HepG2 (cell line): ENCODE data around the gene COPZ1. TPM values are rescaled to one million over a fixed set of nuclear protein-coding genes. Genes with fewer than 3 reads are reported as not detected.

Experiments used
- ATAC-seq: fragments of 200-7000 bp; cut with Tn5 transposase; 3 replicates; pipeline ENCODE4 v1.9.1; 2020; ENCODE audit warnings: mild to moderate bottlenecking, moderate library complexity
- BruUV-seq: library from RNA; stranded (reverse); fragments of 400-500 nt; replicated peaks from 2 replicates; lab custom pipeline; 2021; lab: Mats Ljungman, UMichigan
- CTCF ChIA-PET: fragments of 300-600 bp; formaldehyde crosslinking; extraction: SDS; loops from one replicate; lab custom pipeline; 2021; ENCODE audit warnings: low total read pairs, inconsistent platforms, low intra/inter-chr PET ratio; lab: Yijun Ruan, JAX
- POLR2A ChIA-PET: fragments of 350-600 bp; sonication (Branson Sonifier 250); formaldehyde crosslinking; loops from one replicate; lab custom pipeline; 2020; ENCODE audit warnings: antibody characterized with exemption, inconsistent platforms; lab: Yijun Ruan, JAX
- DNase-seq: peaks from one replicate; pipeline ENCODE4 v3.0.0-alpha.2; 2015; ENCODE audit warnings: low spot score
- FAIRE-seq: peaks from 3 replicates; lab custom pipeline; 2011; peaks lifted over from hg19 to GRCh38; lab: Jason Lieb, UNC
- H2AFZ ChIP-seq: one replicate; pipeline ENCODE4 v1.6.1; 2011; ENCODE audit warnings: low read length, inconsistent platforms
- H3K27ac ChIP-seq: fragments of 300-600 bp; 3 replicates; pipeline ENCODE4 v1.8.0; 2011; ENCODE audit warnings: mixed run types, mild to moderate bottlenecking, mixed read lengths, low read length, inconsistent platforms; ENCODE audit not compliant: insufficient read depth; ENCODE audit errors: extremely low read length
- H3K27me3 ChIP-seq, 2 experiments: fragments of 200-600 bp in 1 of 2; 2 replicates in 1 of 2; 3 replicates in 1 of 2; pipeline versions ENCODE4 v1.6.0 to v1.8.0; 2011; ENCODE audit warnings: low read length in 2 of 2, mild to moderate bottlenecking in 2 of 2, moderate library complexity in 2 of 2, inconsistent platforms in 1 of 2; ENCODE audit not compliant: insufficient read depth in 2 of 2, control insufficient read depth in 1 of 2
- H3K36me3 ChIP-seq, 2 experiments: fragments of 200-600 bp in 1 of 2; replicated peaks in 1 of 2; 2 replicates in 1 of 2; 3 replicates in 1 of 2; pipeline versions ENCODE4 v1.5.1 to v1.8.0; 2011; ENCODE audit warnings: low read length in 2 of 2, inconsistent platforms in 1 of 2; ENCODE audit not compliant: insufficient read depth in 2 of 2, control insufficient read depth in 1 of 2
- H3K4me1 ChIP-seq: 2 replicates; pipeline ENCODE4 v1.5.1; 2012; ENCODE audit warnings: low read length, inconsistent platforms; ENCODE audit not compliant: insufficient read depth
- H3K4me2 ChIP-seq: 2 replicates; pipeline ENCODE4 v1.6.0; 2011; ENCODE audit warnings: low read depth, low read length, inconsistent platforms
- H3K4me3 ChIP-seq, 3 experiments: fragments of 200-600 bp in 1 of 3; sonication (generic), shearing (Covaris generic) in 1 of 3; replicated peaks in 1 of 3; 2 replicates each; pipeline ENCODE4 v1.5.1; 2011 to 2016; ENCODE audit warnings: low read length in 3 of 3, inconsistent platforms in 2 of 3, low read depth in 2 of 3, mild to moderate bottlenecking in 2 of 3, control low read depth in 1 of 3, mixed read lengths in 1 of 3; ENCODE audit not compliant: insufficient read depth in 1 of 3
- H3K79me2 ChIP-seq: one replicate; pipeline ENCODE4 v1.6.1; 2011; ENCODE audit warnings: low read length, inconsistent platforms; ENCODE audit not compliant: insufficient read depth
- H3K9ac ChIP-seq: 2 replicates; pipeline ENCODE4 v1.6.0; 2011; ENCODE audit warnings: mild to moderate bottlenecking, low read depth, low read length, inconsistent platforms; ENCODE audit not compliant: insufficient read depth
- H3K9me3 ChIP-seq: 2 replicates; pipeline ENCODE4 v1.5.1; 2012; ENCODE audit warnings: mild to moderate bottlenecking, low read length
- H4K20me1 ChIP-seq: 2 replicates; pipeline ENCODE4 v1.6.0; 2011; ENCODE audit warnings: inconsistent platforms, mild to moderate bottlenecking, low read length, moderate library complexity; ENCODE audit not compliant: insufficient read depth
- GLI4 ChIP-seq: sonication (generic); formaldehyde crosslinking; IDR thresholded peaks from 2 replicates; pipeline ENCODE4 v1.5.1; 2020; ENCODE audit warnings: missing genetic modification reagents, mild to moderate bottlenecking, moderate library complexity, borderline replicate concordance
- HHEX ChIP-seq: IDR thresholded peaks from 2 replicates; pipeline ENCODE4 v1.6.1; 2016; ENCODE audit warnings: control low read depth
- RAD51 ChIP-seq: fragments of 450-650 bp; IDR thresholded peaks from 2 replicates; pipeline ENCODE4 v1.6.1; 2016; ENCODE audit warnings: borderline replicate concordance
- SMAD3 ChIP-seq: sonication (generic); formaldehyde crosslinking; IDR thresholded peaks from 2 replicates; pipeline ENCODE4 v1.4.0; 2020; ENCODE audit warnings: missing genetic modification reagents
- SP4 ChIP-seq: sonication (generic); formaldehyde crosslinking; IDR thresholded peaks from 2 replicates; pipeline ENCODE4 v1.8.1; 2023; ENCODE audit warnings: mild to moderate bottlenecking, missing genetic modification reagents
- ZNF205 ChIP-seq: IDR thresholded peaks from 2 replicates; pipeline ENCODE4 v1.6.1; 2018; ENCODE audit warnings: missing biosample characterization, missing genetic modification reagents
- ZNF207 ChIP-seq: fragments of 450-650 bp; IDR thresholded peaks from 2 replicates; pipeline ENCODE4 v1.6.1; 2016; ENCODE audit warnings: antibody characterized with exemption, borderline replicate concordance
- ZNF558 ChIP-seq: sonication (generic); formaldehyde crosslinking; IDR thresholded peaks from 2 replicates; pipeline ENCODE4 v1.9.0; 2022; ENCODE audit warnings: mild to moderate bottlenecking, missing genetic modification reagents, borderline replicate concordance
- ZNF775 ChIP-seq: sonication (generic); formaldehyde crosslinking; IDR thresholded peaks from 2 replicates; pipeline ENCODE4 v1.4.0; 2020; ENCODE audit warnings: missing genetic modification reagents, mild to moderate bottlenecking, moderate library complexity, borderline replicate concordance
- WGBS: methylation state at CpG from one replicate; pipeline ENCODE4 v1.1.6; 2017; ENCODE audit warnings: low lambda C conversion rate; 5-methylcytosine and 5-hydroxymethylcytosine counted together
- in situ Hi-C: cut with HindIII; loops from 2 replicates; pipeline ENCODE4 v1.10.0; 2017; ENCODE audit warnings: low pct_unique_long_range_greater_than_20kb; ENCODE audit not compliant: extremely low pct_ligation_motif_present
- intact Hi-C: fragments of 100-400 bp; cut with micrococcal nuclease; formaldehyde crosslinking; loops from one replicate; pipeline ENCODE4 v1.10.0; 2022; ENCODE audit not compliant: unreplicated experiment
- polyA plus RNA-seq, 8 experiments: library from polyadenylated mRNA; depleted of rRNA in 3 of 8; stranded (reverse) in 7 of 8; unstranded in 1 of 8; fragments of >200 nt; fragmentation: Illumina TruSeq in 4 of 8; extraction: Trizol in 4 of 8; gene quantifications; 2 replicates each; pipeline versions ENCODE4 v1.2.1 to v1.2.3, GENCODE V29; 2011 to 2016; ENCODE audit warnings: low read depth in 4 of 8, missing spikeins in 1 of 8, mixed read lengths in 1 of 8; ENCODE audit not compliant: insufficient read depth in 1 of 8
- total RNA-seq, 5 experiments: library from RNA; depleted of rRNA; stranded (reverse); fragments of >200 nt; fragmentation: Illumina TruSeq; extraction: Trizol; gene quantifications; 2 replicates each; pipeline ENCODE4 v1.2.3, GENCODE V29; 2016; ENCODE audit warnings: low read depth in 1 of 5
- TF ChIP-seq, protein P1 (sequence below): sonication (generic); formaldehyde crosslinking; IDR thresholded peaks from 2 replicates; pipeline ENCODE4 v1.4.0; 2020; ENCODE audit warnings: missing genetic modification reagents, borderline replicate concordance
- TF ChIP-seq, protein P2 (sequence below): sonication (generic); formaldehyde crosslinking; IDR thresholded peaks from 2 replicates; pipeline ENCODE4 v1.4.0; 2020; ENCODE audit warnings: missing genetic modification reagents
- TF ChIP-seq, protein P3 (sequence below): sonication (generic); formaldehyde crosslinking; IDR thresholded peaks from 2 replicates; pipeline ENCODE4 v1.4.0; 2020; ENCODE audit warnings: mild to moderate bottlenecking, missing genetic modification reagents, borderline replicate concordance

Gene COPZ1
- total and polyA plus RNA-seq, 2 of the 13 experiments (the other 11 are each of a cell fraction or from before 2014, with no cell fraction given): 125 to 184 TPM

DNA sequence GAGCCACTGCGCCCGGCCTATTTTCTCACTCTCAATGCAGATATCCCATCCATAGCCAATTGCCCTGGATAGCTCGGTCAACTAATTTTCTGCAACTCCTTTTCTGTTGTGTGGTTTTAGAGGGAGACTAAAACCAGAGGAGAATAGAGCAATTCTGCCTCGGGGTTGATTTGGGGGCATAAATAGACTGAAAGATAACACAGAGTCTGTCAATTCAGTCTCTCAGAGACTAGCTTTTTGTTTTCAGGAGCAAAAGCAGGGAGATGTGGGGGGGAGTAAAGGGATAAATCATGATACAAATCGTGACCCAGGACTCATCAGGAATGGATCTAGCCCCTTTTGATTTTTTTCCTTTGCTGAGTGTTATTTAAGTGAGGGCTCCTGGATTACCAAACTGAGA is 6.5 kb downstream of the COPZ1 start:
- no peaks in the 10 kb centered on the region for H3K27me3 ChIP-seq
- H3K9ac ChIP-seq: no peak overlapping the region
- H3K79me2 ChIP-seq: peaks cover 28% of the 10 kb centered on the region
- 97% methylated on average over 5 of the region's 5 CpGs for WGBS
- BruUV-seq: no TSS peak
- H3K4me1 ChIP-seq: peaks cover 77% of the 10 kb centered on the region
- peaks cover 0 to 1% of the 10 kb centered on the region in 2 experiments; a peak in 2 of 5 replicates for H3K36me3 ChIP-seq
- ChIA-PET POLR2A (no interaction called here), CTCF (no interaction called here)
- no peak overlapping the region for H3K27ac ChIP-seq
- H4K20me1 ChIP-seq: no peaks in the 10 kb centered on the region
- ATAC-seq (no peak), FAIRE-seq (no peak), DNase-seq (no peak)
- TF ChIP-seq ZNF558 (CRISPR knock-in tag): no peak
- no peak for TF ChIP-seq RAD51
- TF ChIP-seq, protein P1, sequence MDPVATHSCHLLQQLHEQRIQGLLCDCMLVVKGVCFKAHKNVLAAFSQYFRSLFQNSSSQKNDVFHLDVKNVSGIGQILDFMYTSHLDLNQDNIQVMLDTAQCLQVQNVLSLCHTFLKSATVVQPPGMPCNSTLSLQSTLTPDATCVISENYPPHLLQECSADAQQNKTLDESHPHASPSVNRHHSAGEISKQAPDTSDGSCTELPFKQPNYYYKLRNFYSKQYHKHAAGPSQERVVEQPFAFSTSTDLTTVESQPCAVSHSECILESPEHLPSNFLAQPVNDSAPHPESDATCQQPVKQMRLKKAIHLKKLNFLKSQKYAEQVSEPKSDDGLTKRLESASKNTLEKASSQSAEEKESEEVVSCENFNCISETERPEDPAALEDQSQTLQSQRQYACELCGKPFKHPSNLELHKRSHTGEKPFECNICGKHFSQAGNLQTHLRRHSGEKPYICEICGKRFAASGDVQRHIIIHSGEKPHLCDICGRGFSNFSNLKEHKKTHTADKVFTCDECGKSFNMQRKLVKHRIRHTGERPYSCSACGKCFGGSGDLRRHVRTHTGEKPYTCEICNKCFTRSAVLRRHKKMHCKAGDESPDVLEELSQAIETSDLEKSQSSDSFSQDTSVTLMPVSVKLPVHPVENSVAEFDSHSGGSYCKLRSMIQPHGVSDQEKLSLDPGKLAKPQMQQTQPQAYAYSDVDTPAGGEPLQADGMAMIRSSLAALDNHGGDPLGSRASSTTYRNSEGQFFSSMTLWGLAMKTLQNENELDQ (CRISPR knock-in tag): no peak
- TF ChIP-seq SP4: no peak
- TF ChIP-seq ZNF775 (CRISPR knock-in tag): no peak
- TF ChIP-seq, protein P2, sequence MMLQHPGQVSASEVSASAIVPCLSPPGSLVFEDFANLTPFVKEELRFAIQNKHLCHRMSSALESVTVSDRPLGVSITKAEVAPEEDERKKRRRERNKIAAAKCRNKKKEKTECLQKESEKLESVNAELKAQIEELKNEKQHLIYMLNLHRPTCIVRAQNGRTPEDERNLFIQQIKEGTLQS (CRISPR knock-in tag): no peak
- no peak for TF ChIP-seq HHEX (CRISPR knock-in tag)
- TF ChIP-seq GLI4 (CRISPR knock-in tag): no peak
- TF ChIP-seq, protein P3, sequence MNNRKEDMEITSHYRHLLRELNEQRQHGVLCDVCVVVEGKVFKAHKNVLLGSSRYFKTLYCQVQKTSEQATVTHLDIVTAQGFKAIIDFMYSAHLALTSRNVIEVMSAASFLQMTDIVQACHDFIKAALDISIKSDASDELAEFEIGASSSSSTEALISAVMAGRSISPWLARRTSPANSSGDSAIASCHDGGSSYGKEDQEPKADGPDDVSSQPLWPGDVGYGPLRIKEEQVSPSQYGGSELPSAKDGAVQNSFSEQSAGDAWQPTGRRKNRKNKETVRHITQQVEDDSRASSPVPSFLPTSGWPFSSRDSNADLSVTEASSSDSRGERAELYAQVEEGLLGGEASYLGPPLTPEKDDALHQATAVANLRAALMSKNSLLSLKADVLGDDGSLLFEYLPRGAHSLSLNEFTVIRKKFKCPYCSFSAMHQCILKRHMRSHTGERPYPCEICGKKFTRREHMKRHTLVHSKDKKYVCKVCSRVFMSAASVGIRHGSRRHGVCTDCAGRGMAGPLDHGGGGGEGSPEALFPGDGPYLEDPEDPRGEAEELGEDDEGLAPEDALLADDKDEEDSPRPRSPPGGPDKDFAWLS (CRISPR knock-in tag): no peak
- no peak for TF ChIP-seq SMAD3 (CRISPR knock-in tag)
- TF ChIP-seq ZNF207: no peak
- TF ChIP-seq ZNF205: no peak
- no peak overlapping the region for H3K4me2 ChIP-seq
- intact Hi-C loops: no loop called here
- in situ Hi-C loops: no loop called here
- H3K9me3 ChIP-seq: no peaks in the 10 kb centered on the region
- H3K4me3 ChIP-seq: no peak overlapping the region
- H2AFZ ChIP-seq: no peak overlapping the region
